HG03575 (cell line): ENCODE results near the gene LDB1.

ENCODE experiments used
- ATAC-seq: cut with Tn5 transposase; IDR thresholded peaks from one replicate; pipeline ENCODE4 v1.9.1; 2021; ENCODE audit not compliant: unreplicated experiment, insufficient number of reproducible peaks, low FRiP score; ENCODE audit errors: extremely low read depth

The LDB1 gene

GRCh38 chr10:102120142-102120990 lies at the start of gene LDB1:
Gene LDB1, minus strand, starts transcription at chr10:102120368. Its CDS starts 258 bp downstream, at chr10:102120110.
- ATAC-seq = no peak

GRCh38 chr10:102167861-102168260 lies 47.7 kb upstream of the LDB1 start:
- no peak for ATAC-seq

GRCh38 chr10:102163342-102163989 lies 43.3 kb upstream of the LDB1 start:
- no peak for ATAC-seq

- ATAC-seq = no peak
These were observed 39.7 kb upstream of the LDB1 start for GRCh38 chr10:102159831-102160230.

GRCh38 chr10:102159051-102159597 lies 39.0 kb upstream of the LDB1 start:
- no peak for ATAC-seq

- no peak for ATAC-seq
These were observed 37.1 kb upstream of the LDB1 start for GRCh38 chr10:102157224-102157623.

- ATAC-seq = no peak
These were observed 34.4 kb upstream of the LDB1 start for GRCh38 chr10:102154466-102155116.

- no peak for ATAC-seq
These were observed 33.0 kb upstream of the LDB1 start for GRCh38 chr10:102153093-102153620.

- peak; percentile 9 for ATAC-seq
These were observed 32.4 kb upstream of the LDB1 start for GRCh38 chr10:102152545-102152890.

- peak; percentile 70 for ATAC-seq
These were observed 31.8 kb upstream of the LDB1 start, which contains the start of gene NOLC1 for GRCh38 chr10:102151774-102152544. Gene NOLC1, plus strand, starts transcription at chr10:102152389. Its CDS starts 22 bp downstream, at chr10:102152411.

GRCh38 chr10:102150970-102151773 lies 31.0 kb upstream of the LDB1 start:
- no peak for ATAC-seq

- no peak for ATAC-seq
These were observed 28.1 kb upstream of the LDB1 start for GRCh38 chr10:102148275-102148674.

- no peak for ATAC-seq
These were observed 27.4 kb upstream of the LDB1 start for GRCh38 chr10:102147561-102147960.

- no peak for ATAC-seq
These were observed 26.8 kb upstream of the LDB1 start for GRCh38 chr10:102146971-102147428.

- ATAC-seq = no peak
These were observed 21.5 kb upstream of the LDB1 start for GRCh38 chr10:102141583-102142107.

GRCh38 chr10:102140913-102141540 lies 20.9 kb upstream of the LDB1 start:
- ATAC-seq = no peak

- ATAC-seq = no peak
These were observed 20.1 kb upstream of the LDB1 start for GRCh38 chr10:102140218-102140617.
